ENCODE measurements around the gene DPF1. TPM values are rescaled to one million over a fixed set of nuclear protein-coding genes. Genes with fewer than 3 reads are reported as not detected.
"Not testable (repeated sequence)": the region's sequence is repeated elsewhere in the genome, so short reads cannot be mapped to it uniquely, and the experiment has no call there.

The DPF1 gene
- total RNA-seq, 1 donor from 2014 or later, result 0.40 TPM

GRCh38 chr19:38251564-38252051, 27.6 kb upstream of the DPF1 start:
- DNase-seq (peak; percentile 71), ATAC-seq (peak; percentile 65)
- intact Hi-C loops (cut with micrococcal nuclease), result no loop called here

GRCh38 chr19:38250821-38251563, 27.0 kb upstream of the DPF1 start:
- intact Hi-C loops (cut with micrococcal nuclease), result no loop called here
- peak; percentile 75 for ATAC-seq
- peak; percentile 84 for DNase-seq

GRCh38 chr19:38250428-38250820, 26.4 kb upstream of the DPF1 start:
- no peak for DNase-seq
- intact Hi-C loops (cut with micrococcal nuclease), result no loop called here

GRCh38 chr19:38248421-38248820, 24.4 kb upstream of the DPF1 start:
- intact Hi-C loops (cut with micrococcal nuclease), result no loop called here
- no peak for ATAC-seq
- DNase-seq, result no peak

More at GRCh38 chr19:38250428-38250820, 26.4 kb upstream of the DPF1 start:
- ATAC-seq, result no peak

GRCh38 chr19:38247734-38248268, 23.8 kb upstream of the DPF1 start:
- DNase-seq (no peak), ATAC-seq (no peak)
- intact Hi-C loops (cut with micrococcal nuclease), result no loop called here

- DNase-seq, result no peak
These were observed 23.1 kb upstream of the DPF1 start for GRCh38 chr19:38247126-38247525.

GRCh38 chr19:38245826-38246498, 21.9 kb upstream of the DPF1 start:
- ATAC-seq, result no peak
- intact Hi-C loops (cut with micrococcal nuclease), result no loop called here
- no peak for DNase-seq

More at GRCh38 chr19:38247126-38247525, 23.1 kb upstream of the DPF1 start:
- intact Hi-C loops (cut with micrococcal nuclease), result no loop called here
- ATAC-seq, result no peak

- no peak for DNase-seq
- intact Hi-C loops (cut with micrococcal nuclease), result no loop called here
- no peak for ATAC-seq
These were observed 19.3 kb upstream of the DPF1 start for GRCh38 chr19:38243279-38243673.

GRCh38 chr19:38239816-38240215, 15.8 kb upstream of the DPF1 start:
- DNase-seq, result no peak
- ATAC-seq, result no peak
- intact Hi-C loops (cut with micrococcal nuclease), result loop anchor here (2.0 kb wide), 1 partner anchor 95 kb away; the partner anchor contains the start of gene CATSPERG

- intact Hi-C loops (cut with micrococcal nuclease), result no loop called here
- DNase-seq (no peak), ATAC-seq (no peak)
These were observed 10.6 kb upstream of the DPF1 start for GRCh38 chr19:38234615-38235014.

- intact Hi-C loops (cut with micrococcal nuclease), result no loop called here
- DNase-seq (peak; percentile 90), ATAC-seq (peak; percentile 75)
These were observed 9.8 kb upstream of the DPF1 start for GRCh38 chr19:38233740-38234251.

GRCh38 chr19:38231918-38232317, 7.9 kb upstream of the DPF1 start:
- ATAC-seq, result no peak
- intact Hi-C loops (cut with micrococcal nuclease), result no loop called here
- no peak for DNase-seq

GRCh38 chr19:38230506-38231133, 6.6 kb upstream of the DPF1 start:
- ATAC-seq; DNase-seq; intact Hi-C loops (cut with micrococcal nuclease): not testable (repeated sequence)

GRCh38 chr19:38229585-38230073, 5.6 kb upstream of the DPF1 start:
- intact Hi-C loops (cut with micrococcal nuclease), result no loop called here
- DNase-seq (peak; percentile 80), ATAC-seq (peak; percentile 91)

- intact Hi-C loops (cut with micrococcal nuclease), result no loop called here
- ATAC-seq, result no peak
- DNase-seq, result peak; percentile 46
These were observed 4.7 kb upstream of the DPF1 start for GRCh38 chr19:38228491-38229439.

- DNase-seq (no peak), ATAC-seq (no peak)
- intact Hi-C loops (cut with micrococcal nuclease), result no loop called here
These were observed 4.0 kb upstream of the DPF1 start for GRCh38 chr19:38228005-38228377.

GRCh38 chr19:38227287-38228004, 3.4 kb upstream of the DPF1 start:
- no peak for DNase-seq
- intact Hi-C loops (cut with micrococcal nuclease), result no loop called here
- ATAC-seq, result no peak

GRCh38 chr19:38224863-38225218, 819 bp upstream of the DPF1 start:
- DNase-seq; intact Hi-C loops (cut with micrococcal nuclease); ATAC-seq: not testable (repeated sequence)
